Prostate gland (tissue), 2 donors: ENCODE data around the gene PTGES3.

Experiments
- POLR2A ChIP-seq: fragments of 450-650 bp; IDR thresholded peaks from one replicate; pipeline ENCODE4 v1.6.1; 2016; ENCODE audit warnings: antibody characterized with exemption, mild to moderate bottlenecking
- POLR2AphosphoS5 ChIP-seq: sonication (generic); formaldehyde crosslinking; IDR thresholded peaks from one replicate; pipeline ENCODE4 v1.6.1; 2017; ENCODE audit warnings: antibody characterized with exemption
- TF ChIP-seq, protein P1 (sequence below), 4 experiments: fragments of 200-600 bp in 2 of 4; fragments of 450-650 bp in 2 of 4; sonication (generic) in 2 of 4; IDR thresholded peaks; 1 replicate in 3 of 4; 2 replicates in 1 of 4; pipeline ENCODE4 v1.5.1; 2016 to 2019; ENCODE audit warnings: antibody characterized with exemption in 4 of 4, mild to moderate bottlenecking in 2 of 4, moderate library complexity in 2 of 4

- TF ChIP-seq, protein P1, sequence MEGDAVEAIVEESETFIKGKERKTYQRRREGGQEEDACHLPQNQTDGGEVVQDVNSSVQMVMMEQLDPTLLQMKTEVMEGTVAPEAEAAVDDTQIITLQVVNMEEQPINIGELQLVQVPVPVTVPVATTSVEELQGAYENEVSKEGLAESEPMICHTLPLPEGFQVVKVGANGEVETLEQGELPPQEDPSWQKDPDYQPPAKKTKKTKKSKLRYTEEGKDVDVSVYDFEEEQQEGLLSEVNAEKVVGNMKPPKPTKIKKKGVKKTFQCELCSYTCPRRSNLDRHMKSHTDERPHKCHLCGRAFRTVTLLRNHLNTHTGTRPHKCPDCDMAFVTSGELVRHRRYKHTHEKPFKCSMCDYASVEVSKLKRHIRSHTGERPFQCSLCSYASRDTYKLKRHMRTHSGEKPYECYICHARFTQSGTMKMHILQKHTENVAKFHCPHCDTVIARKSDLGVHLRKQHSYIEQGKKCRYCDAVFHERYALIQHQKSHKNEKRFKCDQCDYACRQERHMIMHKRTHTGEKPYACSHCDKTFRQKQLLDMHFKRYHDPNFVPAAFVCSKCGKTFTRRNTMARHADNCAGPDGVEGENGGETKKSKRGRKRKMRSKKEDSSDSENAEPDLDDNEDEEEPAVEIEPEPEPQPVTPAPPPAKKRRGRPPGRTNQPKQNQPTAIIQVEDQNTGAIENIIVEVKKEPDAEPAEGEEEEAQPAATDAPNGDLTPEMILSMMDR (IDR thresholded peaks at IDR 0.05) = no peak
- no peak for TF ChIP-seq POLR2A
- no peak for TF ChIP-seq POLR2AphosphoS5
Observed at GRCh38 chr12:56670836-56671235, 17.2 kb downstream of the PTGES3 start.
